Right lobe of liver (tissue), 6 donors: ENCODE results near the gene NCAM2. TPM values are rescaled to one million over a fixed set of nuclear protein-coding genes. Genes with fewer than 3 reads are reported as not detected.

Source experiments
- ATAC-seq, 4 donors: fragments of 200-7000 bp; cut with Tn5 transposase; one replicate each; pipeline ENCODE4 v1.9.1; 2020; ENCODE audit warnings: mild to moderate bottlenecking in 4 of 4, moderate library complexity in 4 of 4
- DNase-seq, 3 donors: peaks; one replicate each; pipeline ENCODE4 v3.0.0-alpha.2; 2020
- H3K27ac ChIP-seq, 3 donors: fragments of 200-600 bp; one replicate each; pipeline ENCODE4 v1.8.0; 2022
- H3K27me3 ChIP-seq, 2 donors: fragments of 200-600 bp; one replicate each; pipeline ENCODE4 v1.8.0; 2022
- H3K36me3 ChIP-seq, 4 donors: fragments of 200-600 bp; sonication (generic) in 1 of 4; one replicate each; pipeline versions ENCODE4 v1.5.1 to v1.8.0; 2017 to 2022; ENCODE audit warnings: control low read depth in 1 of 4
- H3K4me1 ChIP-seq, 4 donors: fragments of 200-600 bp; sonication (generic) in 1 of 4; one replicate each; pipeline versions ENCODE4 v1.5.1 to v1.8.0; 2017 to 2022; ENCODE audit warnings: control low read depth in 1 of 4
- H3K4me3 ChIP-seq, 3 donors: fragments of 200-600 bp; one replicate each; pipeline ENCODE4 v1.8.0; 2022
- H3K9me3 ChIP-seq, 4 donors: fragments of 200-600 bp; sonication (generic) in 1 of 4; one replicate each; pipeline versions ENCODE4 v1.5.1 to v1.8.0; 2017 to 2022; ENCODE audit warnings: control low read depth in 1 of 4
- CTCF ChIP-seq, 4 donors: fragments of 200-600 bp in 3 of 4; fragments of 450-650 bp in 1 of 4; IDR thresholded peaks; one replicate each; pipeline versions ENCODE4 v1.5.1 to v1.8.0; 2016 to 2022; ENCODE audit warnings: antibody characterized with exemption in 4 of 4, mild to moderate bottlenecking in 2 of 4
- POLR2A ChIP-seq: fragments of 450-650 bp; IDR thresholded peaks from one replicate; pipeline ENCODE4 v1.6.1; 2017; ENCODE audit warnings: antibody characterized with exemption, mild to moderate bottlenecking
- WGBS: methylation state at CpG from one replicate; pipeline ENCODE4 v1.1.6; 2018; ENCODE audit warnings: low coverage, low lambda C conversion rate; ENCODE audit not compliant: insufficient coverage; ENCODE audit errors: missing lambda C conversion rate; 5-methylcytosine and 5-hydroxymethylcytosine counted together
- intact Hi-C, 2 donors: fragments of 100-400 bp; cut with DNase I; formaldehyde crosslinking; loops; one replicate each; pipeline versions ENCODE4 v1.11.2 to v1.14.1; 2022
- total RNA-seq, 6 experiments: library from RNA; depleted of rRNA in 2 of 6; stranded (reverse); fragments of >200 nt in 2 of 6; fragmentation: NEBNext Ultra II Directional in 3 of 6; extraction: Animal tissue kit (Norgen Biotek cat#: 25700) in 3 of 6; gene quantifications; one replicate each; pipeline versions ENCODE4 v1.1.0 to v1.2.4, GENCODE V29; 2016 to 2023
- donor health status: DM: no; HTN: yes; CAD: no.
- donor health status: DM: no; HTN: no; CAD: no.
- donor health status: DM: no; HTN: no; CAD: no.
- donor health status: DM: no; HTN: yes; CAD: no.
- donor health status: DM: no; HTN: yes; CAD: no.

The NCAM2 gene
- total RNA-seq, 6 experiments from 2014 or later, result 0.38 to 1.4 (median 0.81) TPM; not detected in 2

- Histone ChIP-seq H3K4me3 (no peak overlapping the region), H3K36me3 (no peaks in the 10 kb centered on the region), H3K4me1 (no peaks in the 10 kb centered on the region), H3K9me3 (no peaks in the 10 kb centered on the region), H3K27me3 (no peaks in the 10 kb centered on the region), H3K27ac (no peak overlapping the region)
- intact Hi-C loops, result no loop called here
- 58% methylated on average over 2 of the region's 2 CpGs for WGBS
- no peak for DNase-seq
- ATAC-seq, result no peak
- TF ChIP-seq CTCF (IDR thresholded peaks at IDR 0.05), result no peak
- no peak for TF ChIP-seq POLR2A
These were observed 166.9 kb downstream of the NCAM2 start for GRCh38 chr21:21165063-21165645.

GRCh38 chr21:21174676-21175075, 176.5 kb downstream of the NCAM2 start:
- no peak for DNase-seq
- WGBS, result 67% methylated on average over 2 of the region's 2 CpGs

GRCh38 chr21:21175798-21176334, 177.7 kb downstream of the NCAM2 start:
- Histone ChIP-seq H3K4me1 (no peaks in the 10 kb centered on the region), H3K27ac (no peak overlapping the region), H3K27me3 (no peaks in the 10 kb centered on the region), H3K9me3 (no peaks in the 10 kb centered on the region), H3K4me3 (no peak overlapping the region), H3K36me3 (no peaks in the 10 kb centered on the region)
- no peak for DNase-seq
- ATAC-seq, result no peak
- intact Hi-C loops, result no loop called here
- WGBS, result 0% methylated on average over 1 of the region's 1 CpG
- TF ChIP-seq POLR2A, result no peak
- no peak for TF ChIP-seq CTCF (IDR thresholded peaks at IDR 0.05)

More at GRCh38 chr21:21174676-21175075, 176.5 kb downstream of the NCAM2 start:
- Histone ChIP-seq H3K4me3 (no peak overlapping the region), H3K27ac (no peak overlapping the region), H3K27me3 (no peaks in the 10 kb centered on the region), H3K36me3 (no peaks in the 10 kb centered on the region), H3K4me1 (no peaks in the 10 kb centered on the region), H3K9me3 (no peaks in the 10 kb centered on the region)
- intact Hi-C loops, result no loop called here
- no peak for ATAC-seq
- TF ChIP-seq CTCF (IDR thresholded peaks at IDR 0.05) (no peak), POLR2A (no peak)

GRCh38 chr21:21177353-21177986, 179.3 kb downstream of the NCAM2 start:
- WGBS, result 65% methylated on average over 1 of the region's 1 CpG
- Histone ChIP-seq H3K27ac (no peak overlapping the region), H3K4me1 (no peaks in the 10 kb centered on the region), H3K9me3 (no peaks in the 10 kb centered on the region), H3K36me3 (no peaks in the 10 kb centered on the region), H3K4me3 (no peak overlapping the region), H3K27me3 (no peaks in the 10 kb centered on the region)
- no peak for TF ChIP-seq CTCF (IDR thresholded peaks at IDR 0.05)
- no peak for TF ChIP-seq POLR2A
- DNase-seq (no peak), ATAC-seq (no peak)
- intact Hi-C loops, result no loop called here
